Measurements from ENCODE around the gene IL21R. TPM values are rescaled to one million over a fixed set of nuclear protein-coding genes. Genes with fewer than 3 reads are reported as not detected.

Gene IL21R
- total and polyA plus RNA-seq, 9 of the 15 experiments (the other 6 are each of a cell fraction or from before 2014, with no cell fraction given), result 0.04 to 0.34 (median 0.18) TPM; not detected in 1

GRCh38 chr16:27373312-27373711 is 28.7 kb upstream of the IL21R start:
- 6% methylated on average over 3 of the region's 3 CpGs for WGBS (ENCODE audit: insufficient coverage, low coverage, missing lambda C conversion rate)
- no peak overlapping the region for H2AFZ ChIP-seq (ENCODE audit: low read depth, low read length)
- in situ Hi-C loops (cut with MboI), result loop anchor here (5.0 kb wide), 1 partner anchor 141 kb away; no protein-coding TSS in a partner anchor
- intact Hi-C loops (cut with micrococcal nuclease), result no loop called here
- no peak overlapping the region for H3K4me3 ChIP-seq
- DNase-seq (ENCODE audit: extremely low read depth in 1 of 4, low spot score in 3 of 4) (no peak), FAIRE-seq (no peak), ATAC-seq (no peak)
- no peaks in the 10 kb centered on the region for H3K36me3 ChIP-seq (ENCODE audit: control insufficient read depth, insufficient read depth, low read length)
- H4K20me1 ChIP-seq (replicated peaks; ENCODE audit: control insufficient read depth, insufficient read depth, low read length), result no peaks in the 10 kb centered on the region
- no peak overlapping the region for H3K9ac ChIP-seq (ENCODE audit: insufficient read depth in 1 of 2, low read depth in 2 of 2, low read length in 2 of 2)
- TF ChIP-seq RFX7 (CRISPR knock-in tag; IDR thresholded peaks at IDR 0.05), result no peak
- H3K79me2 ChIP-seq (ENCODE audit: control insufficient read depth, insufficient read depth, low read length), result no peaks in the 10 kb centered on the region
- peaks cover 4 to 16% of the 10 kb centered on the region in 2 experiments; a peak in 4 of 5 replicates for H3K27me3 ChIP-seq (ENCODE audit: control insufficient read depth in 2 of 2, insufficient read depth in 2 of 2, low read length in 2 of 2)
- CTCF ChIA-PET (ENCODE audit: low intra/inter-chr PET ratio), result no interaction called here
- no TSS peak for BruUV-seq (replicated peaks)
- no peak overlapping the region for H3K27ac ChIP-seq (ENCODE audit: extremely low read depth, low read depth, low read length)
- no peaks in the 10 kb centered on the region for H3K9me1 ChIP-seq (ENCODE audit: control insufficient read depth, insufficient read depth, low read length)
- no peaks in the 10 kb centered on the region for H3K9me3 ChIP-seq (replicated peaks; ENCODE audit: control insufficient read depth, insufficient read depth, low read depth, low read length)
- H3K4me2 ChIP-seq (ENCODE audit: insufficient read depth, low read length), result no peak overlapping the region
- POLR2A ChIA-PET, result interaction anchor here (1.8 kb wide), 1 partner anchor 76 kb away, joined by 3 read pairs; no protein-coding TSS in a partner anchor
- no peaks in the 10 kb centered on the region for H3K4me1 ChIP-seq (replicated peaks in 1 of 2; ENCODE audit: control insufficient read depth in 2 of 2, insufficient read depth in 2 of 2, low read length in 2 of 2)

- Histone ChIP-seq H3K36me3 (ENCODE audit: control insufficient read depth, insufficient read depth, low read length) (no peaks in the 10 kb centered on the region), H3K27ac (ENCODE audit: extremely low read depth, low read depth, low read length) (no peak overlapping the region), H3K4me2 (ENCODE audit: insufficient read depth, low read length) (no peak overlapping the region), H3K4me3 (no peak overlapping the region), H2AFZ (ENCODE audit: low read depth, low read length) (peak overlapping the region; percentile 60; the same call in 1 of the 2 replicates), H3K9me1 (ENCODE audit: control insufficient read depth, insufficient read depth, low read length) (no peaks in the 10 kb centered on the region), H3K79me2 (ENCODE audit: control insufficient read depth, insufficient read depth, low read length) (no peaks in the 10 kb centered on the region), H3K27me3 (ENCODE audit: control insufficient read depth in 2 of 2, insufficient read depth in 2 of 2, low read length in 2 of 2) (peaks cover 4 to 24% of the 10 kb centered on the region in 2 experiments; a peak in 4 of 5 replicates), H3K9me3 (replicated peaks; ENCODE audit: control insufficient read depth, insufficient read depth, low read depth, low read length) (no peaks in the 10 kb centered on the region), H3K9ac (ENCODE audit: insufficient read depth in 1 of 2, low read depth in 2 of 2, low read length in 2 of 2) (no peak overlapping the region), H3K4me1 (replicated peaks in 1 of 2; ENCODE audit: control insufficient read depth in 2 of 2, insufficient read depth in 2 of 2, low read length in 2 of 2) (no peaks in the 10 kb centered on the region), H4K20me1 (replicated peaks; ENCODE audit: control insufficient read depth, insufficient read depth, low read length) (no peaks in the 10 kb centered on the region)
- ATAC-seq (no peak), DNase-seq (ENCODE audit: extremely low read depth in 1 of 4, low spot score in 3 of 4) (no peak), FAIRE-seq (no peak)
- in situ Hi-C loops (cut with MboI), result loop anchor here (5.0 kb wide), 1 partner anchor 142 kb away; no protein-coding TSS in a partner anchor
- BruUV-seq (replicated peaks), result no TSS peak
- 40% methylated on average over 8 of the region's 8 CpGs for WGBS (ENCODE audit: insufficient coverage, low coverage, missing lambda C conversion rate)
- intact Hi-C loops (cut with micrococcal nuclease), result no loop called here
- ChIA-PET POLR2A (interaction anchor here (1.8 kb wide), 1 partner anchor 75 kb away, joined by 3 read pairs; no protein-coding TSS in a partner anchor), CTCF (ENCODE audit: low intra/inter-chr PET ratio) (no interaction called here)
- no peak for TF ChIP-seq ZNF407 (IDR thresholded peaks at IDR 0.05; ENCODE audit: low read depth)
- no peak for TF ChIP-seq MTA3 (IDR thresholded peaks at IDR 0.05; ENCODE audit: borderline replicate concordance)
- TF ChIP-seq ZBTB7A (IDR thresholded peaks at IDR 0.05; ENCODE audit: borderline replicate concordance, control insufficient read depth, low read depth, low read length), result no peak
- no peak for TF ChIP-seq TOE1 (IDR thresholded peaks at IDR 0.05; ENCODE audit: borderline replicate concordance)
- TF ChIP-seq TOE1 (CRISPR knock-in tag; IDR thresholded peaks at IDR 0.05; ENCODE audit: borderline replicate concordance, low read depth), result no peak
- no peak for TF ChIP-seq FOXK1 (CRISPR knock-in tag; IDR thresholded peaks at IDR 0.05; ENCODE audit: borderline replicate concordance)
Measured at GRCh38 chr16:27374221-27374803, 27.7 kb upstream of the IL21R start.
